IMR-90 (cell line): ENCODE measurements around the gene CPEB1.

Experiments
- BHLHE40 ChIP-seq: fragments of 150-350 bp; IDR thresholded peaks from 2 replicates; pipeline ENCODE4 v1.6.1; 2016; ENCODE audit warnings: mild to moderate bottlenecking, low read depth, low read length
- CHD1 ChIP-seq: IDR thresholded peaks from 2 replicates; pipeline ENCODE4 v1.6.1; 2012; ENCODE audit warnings: low read depth, low read length, improper control_type of control experiment
- MAFK ChIP-seq: IDR thresholded peaks from 2 replicates; pipeline ENCODE4 v1.6.1; 2012; ENCODE audit warnings: low read depth, low read length, improper control_type of control experiment
- POLR2A ChIP-seq: IDR thresholded peaks from 2 replicates; pipeline ENCODE4 v1.6.1; 2012; ENCODE audit warnings: mild to moderate bottlenecking, low read depth, low read length
- RAD21 ChIP-seq: IDR thresholded peaks from 2 replicates; pipeline ENCODE4 v1.6.1; 2012; ENCODE audit warnings: low read length, improper control_type of control experiment
- TF ChIP-seq, protein P1 (sequence below): conservative IDR thresholded peaks from 2 replicates; pipeline ENCODE4 v1.5.1; 2012; ENCODE audit warnings: mild to moderate bottlenecking, low read depth, low read length, improper control_type of control experiment

DNA sequence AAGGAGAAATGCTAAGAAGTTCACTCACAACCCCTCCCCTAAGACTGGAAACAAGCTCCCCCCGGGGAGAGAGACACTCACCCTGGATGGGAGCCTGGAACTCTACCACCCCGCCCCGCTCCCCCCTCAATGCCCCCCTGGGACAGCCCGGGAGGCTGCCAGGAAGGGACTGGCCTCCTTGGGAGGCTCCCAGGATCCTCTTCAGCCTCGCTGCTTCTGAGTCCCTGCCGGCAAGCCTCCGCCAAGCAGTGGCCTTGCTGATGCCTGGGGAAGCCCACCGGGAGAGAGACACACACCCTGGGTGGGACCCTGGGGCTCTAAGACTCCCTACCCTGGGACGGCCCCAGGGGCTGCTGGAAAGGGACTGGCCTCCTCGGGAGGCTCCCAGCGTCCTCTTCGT, 33.4 kb downstream of the CPEB1 start:
- no peak for TF ChIP-seq RAD21
- no peak for TF ChIP-seq BHLHE40
- no peak for TF ChIP-seq POLR2A
- TF ChIP-seq CHD1 = no peak
- TF ChIP-seq, protein P1, sequence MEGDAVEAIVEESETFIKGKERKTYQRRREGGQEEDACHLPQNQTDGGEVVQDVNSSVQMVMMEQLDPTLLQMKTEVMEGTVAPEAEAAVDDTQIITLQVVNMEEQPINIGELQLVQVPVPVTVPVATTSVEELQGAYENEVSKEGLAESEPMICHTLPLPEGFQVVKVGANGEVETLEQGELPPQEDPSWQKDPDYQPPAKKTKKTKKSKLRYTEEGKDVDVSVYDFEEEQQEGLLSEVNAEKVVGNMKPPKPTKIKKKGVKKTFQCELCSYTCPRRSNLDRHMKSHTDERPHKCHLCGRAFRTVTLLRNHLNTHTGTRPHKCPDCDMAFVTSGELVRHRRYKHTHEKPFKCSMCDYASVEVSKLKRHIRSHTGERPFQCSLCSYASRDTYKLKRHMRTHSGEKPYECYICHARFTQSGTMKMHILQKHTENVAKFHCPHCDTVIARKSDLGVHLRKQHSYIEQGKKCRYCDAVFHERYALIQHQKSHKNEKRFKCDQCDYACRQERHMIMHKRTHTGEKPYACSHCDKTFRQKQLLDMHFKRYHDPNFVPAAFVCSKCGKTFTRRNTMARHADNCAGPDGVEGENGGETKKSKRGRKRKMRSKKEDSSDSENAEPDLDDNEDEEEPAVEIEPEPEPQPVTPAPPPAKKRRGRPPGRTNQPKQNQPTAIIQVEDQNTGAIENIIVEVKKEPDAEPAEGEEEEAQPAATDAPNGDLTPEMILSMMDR = no peak
- TF ChIP-seq MAFK = no peak
